Measurements from ENCODE around the gene MRPL55. TPM values are rescaled to one million over a fixed set of nuclear protein-coding genes. Genes with fewer than 3 reads are reported as not detected.
A peak's percentile ranks its signal among the peaks of the same experiment; 100 is the strongest.

The MRPL55 gene
- total RNA-seq, 1 donor from 2014 or later = 65.6 TPM

- intact Hi-C loops (cut with DNase I) = no loop called here
- DNase-seq = peak; percentile 17
- ATAC-seq (ENCODE audit: poor library complexity) = no peak
Measured at GRCh38 chr1:228095161-228095560, 13.9 kb downstream of the MRPL55 start.

- intact Hi-C loops (cut with DNase I) = no loop called here
- ATAC-seq (ENCODE audit: poor library complexity) = no peak
- DNase-seq = no peak
Measured at GRCh38 chr1:228094432-228095016, 14.6 kb downstream of the MRPL55 start.

- no peak for ATAC-seq (ENCODE audit: poor library complexity)
- peak; percentile 16 for DNase-seq
- intact Hi-C loops (cut with DNase I) = no loop called here
Measured at GRCh38 chr1:228093050-228093906, 15.8 kb downstream of the MRPL55 start.

- intact Hi-C loops (cut with DNase I) = no loop called here
- ATAC-seq (ENCODE audit: poor library complexity) (no peak), DNase-seq (peak; percentile 8)
Measured at GRCh38 chr1:228092342-228093049, 16.6 kb downstream of the MRPL55 start.

DNA sequence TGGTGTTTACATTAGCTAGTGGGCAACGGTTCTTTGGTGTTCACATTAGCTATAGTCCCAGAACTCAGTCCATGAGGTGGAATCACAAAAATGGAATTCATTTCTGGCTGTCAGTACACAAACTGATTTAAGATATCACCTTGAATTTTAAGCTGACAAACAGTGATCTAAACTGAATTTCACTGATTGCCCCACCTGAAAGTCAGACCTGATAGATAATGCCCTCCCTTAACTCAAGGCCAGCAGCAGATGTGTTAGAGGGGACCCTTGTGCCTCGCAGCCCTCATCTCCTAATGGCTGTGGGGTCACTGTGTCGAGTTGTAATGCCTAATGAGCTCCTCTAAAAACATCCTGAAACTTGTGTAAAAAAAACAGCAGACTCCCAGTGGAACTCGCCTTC lies 18.0 kb downstream of the MRPL55 start:
- intact Hi-C loops (cut with DNase I) = no loop called here
- ATAC-seq (ENCODE audit: poor library complexity) (no peak), DNase-seq (no peak)

DNA sequence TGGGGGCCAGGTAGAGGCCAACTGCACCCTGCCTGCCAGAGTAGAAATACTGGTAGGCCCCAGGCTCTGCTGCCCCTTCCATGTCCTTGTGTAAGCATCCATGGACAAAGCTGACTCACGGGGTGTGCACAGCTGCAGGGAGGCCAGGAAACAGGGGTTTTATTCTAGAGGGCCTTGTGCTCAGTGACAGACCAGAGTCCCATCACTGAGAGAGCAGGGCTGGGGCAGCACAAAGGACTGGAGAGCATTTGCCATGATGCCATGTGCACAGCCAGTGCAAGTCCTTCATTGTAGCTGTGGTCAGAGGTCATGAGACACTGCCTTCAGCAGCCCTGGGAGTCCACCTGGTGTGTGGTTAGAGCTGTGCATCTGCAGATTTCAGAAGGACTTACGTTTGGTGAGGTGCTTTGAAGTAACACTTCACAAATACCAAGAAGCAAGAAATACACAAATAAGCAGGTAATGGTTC lies 18.5 kb downstream of the MRPL55 start:
- intact Hi-C loops (cut with DNase I) = no loop called here
- ATAC-seq (ENCODE audit: poor library complexity) = no peak
- peak; percentile 31 for DNase-seq

GRCh38 chr1:228089519-228090380 lies 19.3 kb downstream of the MRPL55 start:
- DNase-seq (peak; percentile 38), ATAC-seq (ENCODE audit: poor library complexity) (no peak)
- intact Hi-C loops (cut with DNase I) = no loop called here

GRCh38 chr1:228088586-228089498 lies 20.3 kb downstream of the MRPL55 start:
- DNase-seq (peak; percentile 41), ATAC-seq (ENCODE audit: poor library complexity) (no peak)
- intact Hi-C loops (cut with DNase I) = no loop called here

GRCh38 chr1:228087771-228088251 lies 21.3 kb downstream of the MRPL55 start:
- DNase-seq (peak; percentile 65), ATAC-seq (ENCODE audit: poor library complexity) (no peak)
- intact Hi-C loops (cut with DNase I) = no loop called here

DNA sequence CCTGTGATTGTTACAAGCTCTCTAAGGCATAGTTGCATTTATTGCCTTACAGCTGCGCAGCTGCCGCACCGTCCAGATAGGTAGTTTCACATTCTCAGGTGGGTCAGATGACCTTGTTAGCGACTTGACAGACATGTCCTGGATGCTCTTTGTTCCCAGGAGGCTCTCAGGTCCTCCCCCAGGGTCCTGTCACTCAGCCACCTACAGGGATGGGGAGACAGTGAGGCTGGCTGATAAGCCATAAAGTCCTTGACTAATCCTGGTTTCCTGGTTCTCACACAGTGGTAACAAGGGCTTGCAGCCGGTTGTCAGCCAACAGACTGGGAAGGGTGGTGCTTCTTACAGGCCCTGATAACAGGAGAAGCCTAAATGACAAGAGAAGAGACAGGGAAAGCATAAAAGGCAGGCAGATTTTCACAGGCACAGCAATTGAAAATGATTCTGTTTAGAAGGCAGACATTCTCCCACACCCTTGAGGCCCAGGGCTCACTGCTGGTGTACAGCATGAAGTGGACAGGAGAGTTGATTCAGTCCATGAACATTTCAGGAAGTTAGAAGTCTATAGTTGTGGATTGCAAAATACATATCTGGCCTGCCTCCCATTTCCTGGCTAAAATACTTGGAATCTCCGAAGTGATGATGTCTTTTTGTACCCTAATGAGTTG lies 23.7 kb downstream of the MRPL55 start:
- DNase-seq (peak; percentile 36), ATAC-seq (ENCODE audit: poor library complexity) (peak; percentile 3)
- intact Hi-C loops (cut with DNase I) = no loop called here

DNA sequence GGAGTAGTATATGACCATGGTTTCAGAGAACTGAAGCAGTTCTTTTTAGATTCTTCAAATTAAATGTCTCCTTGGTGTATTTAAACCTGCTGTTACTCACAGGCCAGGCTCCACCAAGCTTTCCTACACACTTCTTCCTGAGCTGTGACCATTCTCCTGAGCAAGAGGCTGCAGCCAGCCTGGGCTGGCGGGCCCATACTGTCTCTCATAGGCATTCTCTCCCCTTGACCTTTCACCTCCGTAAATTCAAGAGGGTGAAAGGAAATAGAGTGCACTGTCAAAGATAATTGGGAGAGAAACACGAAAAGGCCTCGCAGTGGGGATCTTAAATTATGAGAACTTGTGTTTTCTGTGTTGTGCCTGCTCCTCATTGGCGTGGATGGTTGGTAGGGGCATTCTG lies 24.3 kb downstream of the MRPL55 start:
- peak; percentile 19 for DNase-seq
- no peak for ATAC-seq (ENCODE audit: poor library complexity)
- intact Hi-C loops (cut with DNase I) = no loop called here

DNA sequence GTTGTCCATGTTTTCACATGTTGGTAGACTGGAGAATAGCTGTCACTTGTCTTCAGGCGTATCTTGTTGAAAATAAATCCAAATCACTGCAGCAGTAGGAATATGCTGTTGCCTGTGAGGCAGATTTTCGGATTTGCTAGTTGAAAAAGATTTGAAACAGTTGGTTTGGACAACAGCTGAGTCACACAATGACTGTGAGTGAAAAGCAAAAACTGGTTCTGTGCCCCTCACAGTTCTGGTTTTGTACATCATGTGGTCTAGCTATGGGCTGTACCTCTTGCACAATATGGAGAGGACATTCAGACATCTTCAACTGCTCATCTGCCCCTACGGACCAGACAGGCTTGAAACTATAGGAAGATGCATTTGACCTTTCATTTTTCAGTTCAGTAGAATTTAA lies 24.8 kb downstream of the MRPL55 start:
- intact Hi-C loops (cut with DNase I) = no loop called here
- no peak for DNase-seq
- ATAC-seq (ENCODE audit: poor library complexity) = no peak

- ATAC-seq (ENCODE audit: poor library complexity) (no peak), DNase-seq (peak; percentile 45)
- intact Hi-C loops (cut with DNase I) = no loop called here
Measured at GRCh38 chr1:228083871-228084278, 25.2 kb downstream of the MRPL55 start.

DNA sequence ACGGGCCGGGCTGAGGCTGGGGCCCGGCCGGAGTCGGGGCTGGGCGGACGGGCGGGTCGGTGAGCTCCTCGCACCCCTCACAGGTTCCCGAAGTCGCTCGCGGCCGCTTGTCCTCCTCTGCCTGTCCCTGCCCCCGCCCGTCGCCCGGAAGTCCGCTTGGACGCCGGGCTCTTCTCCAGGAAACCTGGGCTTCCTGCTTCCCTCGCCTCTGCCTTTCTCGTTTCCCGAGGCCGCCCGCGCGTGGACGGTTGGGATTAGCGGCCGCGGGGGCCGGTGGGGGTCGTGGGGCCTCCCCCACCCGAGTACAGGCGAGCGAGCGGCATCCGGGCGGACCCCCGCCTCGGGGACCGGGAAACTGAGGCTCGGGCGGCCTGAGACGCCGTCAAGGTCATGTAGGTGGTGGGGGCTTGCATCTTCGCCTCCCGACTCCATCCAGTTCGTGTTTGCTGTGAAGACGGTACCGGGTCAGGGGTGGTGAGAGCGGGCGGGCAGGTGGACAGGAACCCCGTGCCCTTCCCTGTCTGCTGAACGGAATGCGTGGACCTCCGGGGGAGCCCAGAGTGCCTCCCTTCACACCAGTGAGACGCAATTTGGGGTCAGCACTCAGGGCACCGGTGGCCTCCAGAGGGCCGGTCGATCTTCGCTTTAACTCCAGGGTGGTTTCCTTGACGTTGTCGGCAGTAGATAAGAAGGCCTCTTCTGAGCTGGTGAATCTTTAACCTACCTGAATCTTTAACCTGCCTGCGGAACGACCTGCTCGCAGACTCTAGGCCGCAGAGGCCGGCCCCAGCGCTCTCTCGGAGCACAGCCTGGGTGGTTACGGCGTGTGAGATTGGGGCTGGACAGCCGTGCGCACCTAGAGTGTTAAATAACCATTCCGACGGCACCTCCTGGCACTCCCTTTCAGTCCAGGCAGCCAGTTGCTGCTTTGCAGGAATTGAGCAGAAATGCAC lies 25.9 kb downstream of the MRPL55 start:
- peak; percentile 9 for ATAC-seq (ENCODE audit: poor library complexity)
- intact Hi-C loops (cut with DNase I) = no loop called here
- DNase-seq = peak; percentile 76

DNA sequence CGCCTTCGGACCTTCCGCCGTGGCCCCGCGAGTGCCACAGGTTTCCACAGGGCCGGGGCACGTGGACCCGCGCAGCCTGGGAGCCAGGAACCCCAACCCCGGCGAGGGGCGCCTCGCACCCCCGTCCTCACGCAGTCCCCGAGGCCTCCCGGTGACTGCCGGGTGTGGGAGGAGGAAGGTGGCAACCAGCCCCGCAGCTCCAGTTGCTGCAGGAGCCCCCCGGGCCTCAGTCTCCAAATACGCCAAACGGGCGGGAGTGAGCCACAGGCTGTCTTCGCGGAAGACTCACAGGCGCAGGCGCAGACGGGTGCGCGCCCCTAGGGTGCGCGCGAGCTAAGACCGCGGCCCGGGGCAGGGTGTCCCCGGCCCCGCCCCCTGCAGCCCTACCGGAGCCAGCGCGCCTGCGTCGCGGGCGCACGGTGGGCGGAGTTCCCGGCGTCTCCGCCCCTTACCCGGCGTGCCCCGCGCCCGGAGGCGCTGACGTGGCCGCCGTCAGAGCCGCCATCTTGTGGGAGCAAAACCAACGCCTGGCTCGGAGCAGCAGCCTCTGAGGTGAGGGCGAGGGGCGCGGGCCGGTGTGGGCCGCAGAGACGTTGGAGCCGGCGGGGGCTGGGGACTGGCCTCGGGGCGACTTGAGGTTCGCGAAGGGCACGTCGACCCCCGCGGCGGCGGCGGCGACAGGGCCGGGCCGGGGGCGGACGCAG lies 26.7 kb downstream of the MRPL55 start, which contains the start of gene ARF1:
Gene ARF1 (plus strand): TSS at position 495 of the 704 bp plus-strand sequence. CDS start 14,407 bp downstream, outside the sequence.
- DNase-seq = peak; percentile 95
- intact Hi-C loops (cut with DNase I) = no loop called here
- ATAC-seq (ENCODE audit: poor library complexity) = peak; percentile 94

Data from Right ventricle myocardium superior (tissue), 1 donor.